Measurements from ENCODE around the gene TRAF3.

TRAF3 gene

GRCh38 chr14:102778338-102779083 lies 1.3 kb downstream of the TRAF3 start:
- DNase-seq, result no peak

GRCh38 chr14:102779084-102779462 lies 1.8 kb downstream of the TRAF3 start:
- DNase-seq, result no peak

- DNase-seq, result no peak
These were observed 2.5 kb downstream of the TRAF3 start for GRCh38 chr14:102779574-102780315.

- no peak for DNase-seq
These were observed 3.8 kb downstream of the TRAF3 start for GRCh38 chr14:102781063-102781462.

GRCh38 chr14:102782974-102783373 lies 5.7 kb downstream of the TRAF3 start:
- no peak for DNase-seq

- DNase-seq, result no peak
These were observed 7.8 kb downstream of the TRAF3 start for GRCh38 chr14:102784892-102785594.

GRCh38 chr14:102785595-102785963 lies 8.3 kb downstream of the TRAF3 start:
- DNase-seq, result no peak

- no peak for DNase-seq
These were observed 9.5 kb downstream of the TRAF3 start for GRCh38 chr14:102786768-102787167.

- no peak for DNase-seq
These were observed 12.1 kb downstream of the TRAF3 start for GRCh38 chr14:102789349-102789748.

GRCh38 chr14:102793531-102794328 lies 16.5 kb downstream of the TRAF3 start:
- no peak for DNase-seq

- no peak for DNase-seq
These were observed 18.0 kb downstream of the TRAF3 start for GRCh38 chr14:102795060-102795925.

GRCh38 chr14:102796661-102797190 lies 19.5 kb downstream of the TRAF3 start:
- no peak for DNase-seq

- DNase-seq, result no peak
These were observed 21.7 kb downstream of the TRAF3 start for GRCh38 chr14:102798926-102799325.

- no peak for DNase-seq
These were observed 22.7 kb downstream of the TRAF3 start for GRCh38 chr14:102799684-102800562.

- no peak for DNase-seq
These were observed 25.7 kb downstream of the TRAF3 start for GRCh38 chr14:102802834-102803523.

- no peak for DNase-seq
These were observed 27.6 kb downstream of the TRAF3 start for GRCh38 chr14:102804858-102805257.

- DNase-seq, result no peak
These were observed 28.2 kb downstream of the TRAF3 start for GRCh38 chr14:102805371-102805891.

- no peak for DNase-seq
These were observed 28.7 kb downstream of the TRAF3 start for GRCh38 chr14:102805941-102806340.

- DNase-seq, result no peak
These were observed 29.2 kb downstream of the TRAF3 start for GRCh38 chr14:102806447-102806846.

GRCh38 chr14:102807013-102807406 lies 29.8 kb downstream of the TRAF3 start:
- DNase-seq, result no peak

Measured in GOT3 (cell line).